ENCODE measurements around the gene NKAIN1. TPM values are rescaled to one million over a fixed set of nuclear protein-coding genes. Genes with fewer than 3 reads are reported as not detected.

NKAIN1 gene
- 0.95 to 1.6 TPM (median 1.1 TPM) in 5 replicates for total RNA-seq (2022; extraction: Qiagen RNA extraction)

DNA sequence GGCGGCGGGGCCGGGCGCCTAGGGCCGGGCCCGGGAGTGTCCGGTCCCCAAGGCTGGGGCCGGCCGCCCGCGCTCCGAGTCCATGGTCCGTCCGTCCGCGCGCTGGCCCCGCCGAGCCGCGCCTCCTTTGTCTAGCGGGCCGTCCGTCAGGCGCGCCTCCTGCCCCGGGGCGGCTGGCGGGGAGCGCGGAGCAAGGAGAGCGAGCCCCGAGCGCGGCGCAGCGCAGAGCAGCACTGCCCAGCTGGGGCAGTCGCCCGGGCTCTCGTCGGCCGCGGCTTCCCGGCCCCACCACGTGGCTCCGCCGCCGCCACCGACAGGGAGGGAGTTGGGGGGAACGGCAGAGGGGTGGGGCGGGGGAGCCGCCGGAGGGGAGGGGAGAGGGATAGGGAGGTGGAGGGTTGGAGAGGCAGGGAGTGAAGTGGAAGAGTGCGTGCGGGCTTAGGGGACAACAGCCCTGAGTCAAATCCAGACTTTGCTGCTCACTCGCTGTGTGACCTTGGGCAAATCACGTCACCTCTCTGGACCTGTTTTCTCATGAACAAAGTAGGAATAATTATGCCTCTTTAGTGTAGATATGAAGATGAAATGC lies at the start of gene NKAIN1:
Gene NKAIN1, minus strand, starts transcription at position 235 of the 589 bp plus-strand sequence. CDS start 340 bp downstream, outside the sequence.

Other genes starting within 250 kb of the NKAIN1 start
- gene PUM1, start 174.2 kb downstream of the NKAIN1 start, total RNA-seq (2022; extraction: Qiagen RNA extraction) = 23.0 to 36.2 TPM (median 30.2 TPM) in 5 replicates
- gene SNRNP40, start 56.9 kb upstream of the NKAIN1 start, total RNA-seq (2022; extraction: Qiagen RNA extraction) = 36.5 to 43.5 TPM (median 42.1 TPM) in 5 replicates
- gene ZCCHC17, start 57.1 kb upstream of the NKAIN1 start, total RNA-seq (2022; extraction: Qiagen RNA extraction) = 22.3 to 28.7 TPM (median 24.3 TPM) in 5 replicates
- not detected in 5 replicates for gene FABP3, start 133.2 kb upstream of the NKAIN1 start, total RNA-seq (2022; extraction: Qiagen RNA extraction)
- 19.9 to 30.9 TPM (median 27.6 TPM) in 5 replicates for gene SERINC2, start 173.3 kb upstream of the NKAIN1 start, total RNA-seq (2022; extraction: Qiagen RNA extraction)

All from A549 treated with Hydrocortisone at 1 μM for 4 hours (cell line).